Calu3 (cell line): ENCODE data around the gene CUZD1. TPM values are rescaled to one million over a fixed set of nuclear protein-coding genes. Genes with fewer than 3 reads are reported as not detected.

Experiments
- BruUV-seq: library from RNA; stranded (reverse); fragments of 400-500 nt; replicated peaks from 2 replicates; lab custom pipeline; 2021; lab: Mats Ljungman, UMichigan
- CTCF ChIA-PET: fragments of 300-600 bp; sonication (Branson Sonifier 250); formaldehyde crosslinking; loops from one replicate; lab custom pipeline; 2022; ENCODE audit warnings: antibody characterized with exemption; lab: Charles Lee
- DNase-seq: peaks from one replicate; pipeline ENCODE4 v3.0.0; 2022
- H3K27ac Mint-ChIP-seq: one replicate; pipeline ENCODE4 v1.8.0; 2022; ENCODE audit warnings: mixed read lengths; ENCODE audit not compliant: unreplicated experiment
- H3K27me3 Mint-ChIP-seq: one replicate; pipeline ENCODE4 v1.8.0; 2022; ENCODE audit warnings: mixed read lengths; ENCODE audit not compliant: unreplicated experiment
- H3K36me3 Mint-ChIP-seq: one replicate; pipeline ENCODE4 v1.8.0; 2022; ENCODE audit warnings: mild to moderate bottlenecking, moderate library complexity, mixed read lengths; ENCODE audit not compliant: insufficient read depth, unreplicated experiment
- H3K4me1 Mint-ChIP-seq: one replicate; pipeline ENCODE4 v1.8.0; 2022; ENCODE audit warnings: mild to moderate bottlenecking, low read depth, mixed read lengths; ENCODE audit not compliant: unreplicated experiment
- H3K4me3 Mint-ChIP-seq: one replicate; pipeline ENCODE4 v1.8.0; 2022; ENCODE audit warnings: mild to moderate bottlenecking, low read depth, moderate library complexity, mixed read lengths; ENCODE audit not compliant: unreplicated experiment
- H3K9me3 Mint-ChIP-seq: one replicate; pipeline ENCODE4 v1.8.0; 2022; ENCODE audit warnings: low read depth, mixed read lengths; ENCODE audit not compliant: unreplicated experiment
- CTCF ChIP-seq: fragments of 200-600 bp; IDR thresholded peaks from one replicate; pipeline ENCODE4 v1.8.0; 2022; ENCODE audit warnings: antibody characterized with exemption; ENCODE audit not compliant: unreplicated experiment
- intact Hi-C: fragments of 100-400 bp; cut with micrococcal nuclease; formaldehyde crosslinking; loops from one replicate; pipeline ENCODE4 v1.10.0; 2022; ENCODE audit not compliant: unreplicated experiment
- total RNA-seq: library from RNA; stranded (reverse); gene quantifications from 2 replicates; pipeline ENCODE4 v1.2.3, GENCODE V29; 2022

The CUZD1 gene
- total RNA-seq, 1 experiment from 2014 or later: 1.5 TPM

GRCh38 chr10:122838880-122839279 is 6.8 kb downstream of the CUZD1 start:
- Mint-ChIP-seq H3K27ac (no peak overlapping the region), H3K4me1 (no peaks in the 10 kb centered on the region), H3K9me3 (no peaks in the 10 kb centered on the region), H3K27me3 (no peaks in the 10 kb centered on the region), H3K4me3 (no peak overlapping the region), H3K36me3 (no peaks in the 10 kb centered on the region)
- intact Hi-C loops: no loop called here
- CTCF ChIA-PET: no interaction called here
- no peak for TF ChIP-seq CTCF
- DNase-seq: no peak
- no TSS peak for BruUV-seq

- H3K9me3 Mint-ChIP-seq: no peaks in the 10 kb centered on the region
- H3K27me3 Mint-ChIP-seq: no peaks in the 10 kb centered on the region
- no peaks in the 10 kb centered on the region for H3K36me3 Mint-ChIP-seq
- H3K4me1 Mint-ChIP-seq: no peaks in the 10 kb centered on the region
- CTCF ChIA-PET: no interaction called here
- intact Hi-C loops: no loop called here
- no peak for TF ChIP-seq CTCF
- no TSS peak for BruUV-seq
- DNase-seq: no peak
- no peak overlapping the region for H3K27ac Mint-ChIP-seq
- H3K4me3 Mint-ChIP-seq: no peak overlapping the region
These were observed 9.7 kb downstream of the CUZD1 start for GRCh38 chr10:122835908-122836307.

GRCh38 chr10:122830965-122831353 is 14.7 kb downstream of the CUZD1 start:
- no peaks in the 10 kb centered on the region for H3K4me1 Mint-ChIP-seq
- DNase-seq: no peak
- peaks cover 13% of the 10 kb centered on the region for H3K27me3 Mint-ChIP-seq
- no peak overlapping the region for H3K27ac Mint-ChIP-seq
- no peak overlapping the region for H3K4me3 Mint-ChIP-seq
- H3K36me3 Mint-ChIP-seq: no peaks in the 10 kb centered on the region
- intact Hi-C loops: no loop called here
- BruUV-seq: no TSS peak
- H3K9me3 Mint-ChIP-seq: no peaks in the 10 kb centered on the region
- CTCF ChIA-PET: no interaction called here
- TF ChIP-seq CTCF: no peak

GRCh38 chr10:122830273-122830964 is 15.2 kb downstream of the CUZD1 start:
- Mint-ChIP-seq H3K27me3 (peaks cover 19% of the 10 kb centered on the region), H3K36me3 (no peaks in the 10 kb centered on the region), H3K4me3 (no peak overlapping the region), H3K4me1 (no peaks in the 10 kb centered on the region), H3K9me3 (no peaks in the 10 kb centered on the region), H3K27ac (no peak overlapping the region)
- CTCF ChIA-PET: no interaction called here
- DNase-seq: no peak
- BruUV-seq: no TSS peak
- intact Hi-C loops: no loop called here
- TF ChIP-seq CTCF: no peak
